Thyroid gland (tissue), 4 donors: Measurements from ENCODE around the gene ALOX5AP.

Experiments used
- CTCF ChIP-seq, 6 experiments: fragments of 200-600 bp in 3 of 6; fragments of 450-650 bp in 3 of 6; sonication (generic) in 3 of 6; IDR thresholded peaks; one replicate each; pipeline ENCODE4 v1.5.1; 2016 to 2019; ENCODE audit warnings: antibody characterized with exemption in 6 of 6, mild to moderate bottlenecking in 2 of 6, inconsistent platforms in 1 of 6, moderate library complexity in 1 of 6
- POLR2A ChIP-seq, 2 donors: fragments of 450-650 bp; IDR thresholded peaks; one replicate each; pipeline ENCODE4 v1.6.1; 2017; ENCODE audit warnings: antibody characterized with exemption in 2 of 2, mild to moderate bottlenecking in 2 of 2, moderate library complexity in 1 of 2

- TF ChIP-seq CTCF (IDR thresholded peaks at IDR 0.05) (no peak), POLR2A (IDR thresholded peaks at IDR 0.05) (no peak)
These were observed 24.4 kb downstream of the ALOX5AP start for GRCh38 chr13:30759748-30760147.
